ENCODE measurements around the gene TAF11L12.
"Not testable (repeated sequence)": the region's sequence is repeated elsewhere in the genome, so short reads cannot be mapped to it uniquely, and the experiment has no call there.

Gene TAF11L12

DNA sequence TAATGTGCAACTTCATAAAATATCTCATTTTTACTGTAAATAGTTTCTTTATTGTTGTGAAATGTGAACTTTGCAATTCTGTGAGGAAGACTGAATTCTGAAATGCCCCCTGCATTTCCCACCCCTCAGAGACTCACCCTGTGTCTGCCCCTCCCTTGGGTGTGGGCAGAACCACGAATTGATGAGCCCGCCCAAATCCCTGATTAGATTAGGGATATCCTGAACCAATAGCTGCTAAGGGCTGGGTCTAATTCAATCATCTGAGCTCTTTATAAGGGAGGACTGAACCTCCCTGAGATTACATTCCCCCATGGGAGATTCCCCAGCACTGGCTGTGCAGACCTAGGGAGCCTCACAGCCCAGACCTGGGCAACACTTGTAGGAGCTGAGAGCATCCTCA, at the start of gene TAF11L12:
Gene TAF11L12, plus strand, starts transcription at position 301 of the 400 bp plus-strand sequence.
- not testable (repeated sequence) for DNase-seq (ENCODE audit: low read depth in 2 of 2)

- DNase-seq (ENCODE audit: low read depth in 2 of 2): not testable (repeated sequence)
Measured at GRCh38 chr5:17585658-17586057, 24.5 kb upstream of the TAF11L12 start, which contains the start of gene TAF11L7. TAF11L7 (minus strand) TSS chr5:17585758.

GRCh38 chr5:17590860-17591259, 19.3 kb upstream of the TAF11L12 start, which contains the start of gene TAF11L8:
TAF11L8 (minus strand) TSS chr5:17590960.
- not testable (repeated sequence) for DNase-seq (ENCODE audit: low read depth in 2 of 2)

DNA sequence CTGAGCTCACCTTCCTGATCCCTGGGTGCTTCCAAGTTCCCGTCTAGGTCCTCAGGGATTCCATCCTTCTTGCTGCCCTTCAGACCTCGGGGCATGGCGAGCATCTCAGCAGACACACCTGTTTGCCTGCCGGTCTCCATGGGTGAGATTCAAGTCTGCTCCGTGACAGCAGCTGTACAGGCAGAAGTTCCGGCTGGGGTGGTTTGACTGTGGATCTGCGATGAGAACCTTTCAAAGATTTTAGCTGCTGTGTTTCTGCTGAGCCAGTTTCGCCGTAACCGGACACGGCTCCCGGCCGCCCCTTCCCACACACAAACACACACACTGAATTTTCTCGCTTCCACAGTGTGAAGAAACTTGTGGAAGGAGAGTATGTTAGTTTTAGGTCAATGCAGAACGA, 15.9 kb upstream of the TAF11L12 start, which contains the start of gene TAF11L9:
Gene TAF11L9, minus strand, starts transcription at position 140 of the 400 bp plus-strand sequence.
- not testable (repeated sequence) for DNase-seq (ENCODE audit: low read depth in 2 of 2)

- DNase-seq (ENCODE audit: low read depth in 2 of 2): not testable (repeated sequence)
Measured at GRCh38 chr5:17597728-17598127, 12.5 kb upstream of the TAF11L12 start, which contains the start of gene TAF11L10. TAF11L10 (minus strand) TSS chr5:17597828.

DNA sequence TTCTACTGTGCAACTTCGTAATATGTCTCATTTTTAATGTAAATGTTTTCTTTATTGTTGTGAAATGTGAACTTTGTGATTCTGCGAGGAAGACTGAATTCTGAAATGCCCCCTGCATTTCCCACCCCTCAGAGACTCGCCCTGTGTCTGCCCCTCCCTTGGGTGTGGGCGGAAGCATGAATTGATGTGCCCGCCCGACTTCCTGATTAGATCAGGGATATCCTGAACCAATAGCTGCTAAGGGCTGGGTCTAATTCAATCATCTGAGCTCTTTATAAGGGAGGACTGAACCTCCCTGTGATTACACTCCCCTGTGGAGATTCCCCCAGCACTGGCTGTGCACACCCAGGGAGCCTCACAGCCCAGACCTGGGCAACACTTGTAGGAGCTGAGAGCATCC, 6.3 kb upstream of the TAF11L12 start, which contains the start of gene TAF11L11:
Gene TAF11L11, plus strand, starts transcription at position 304 of the 400 bp plus-strand sequence.
- not testable (repeated sequence) for DNase-seq (ENCODE audit: low read depth in 2 of 2)

GRCh38 chr5:17604951-17605350, 5.2 kb upstream of the TAF11L12 start:
- no peak for DNase-seq (ENCODE audit: low read depth in 2 of 2)

DNA sequence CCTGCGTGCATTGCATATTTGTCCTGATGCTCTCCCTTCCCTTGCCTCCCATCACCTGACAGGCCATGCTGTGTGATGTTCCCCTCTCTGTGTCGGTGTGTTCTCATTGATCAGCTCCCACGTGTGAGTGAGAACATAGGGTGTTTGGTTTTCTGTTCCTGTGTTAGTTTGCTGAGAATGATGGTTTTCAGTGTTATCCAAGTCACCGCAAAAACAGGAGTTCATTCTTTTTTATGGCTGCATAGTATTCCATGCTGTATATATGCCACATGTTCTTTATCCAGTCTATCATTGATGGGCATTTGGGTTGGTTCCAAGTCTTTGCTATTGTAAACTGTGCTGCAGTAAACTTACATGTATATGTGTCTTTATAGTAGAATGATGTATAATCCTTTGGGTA, 2.7 kb upstream of the TAF11L12 start:
- not testable (repeated sequence) for DNase-seq (ENCODE audit: low read depth in 2 of 2)

DNA sequence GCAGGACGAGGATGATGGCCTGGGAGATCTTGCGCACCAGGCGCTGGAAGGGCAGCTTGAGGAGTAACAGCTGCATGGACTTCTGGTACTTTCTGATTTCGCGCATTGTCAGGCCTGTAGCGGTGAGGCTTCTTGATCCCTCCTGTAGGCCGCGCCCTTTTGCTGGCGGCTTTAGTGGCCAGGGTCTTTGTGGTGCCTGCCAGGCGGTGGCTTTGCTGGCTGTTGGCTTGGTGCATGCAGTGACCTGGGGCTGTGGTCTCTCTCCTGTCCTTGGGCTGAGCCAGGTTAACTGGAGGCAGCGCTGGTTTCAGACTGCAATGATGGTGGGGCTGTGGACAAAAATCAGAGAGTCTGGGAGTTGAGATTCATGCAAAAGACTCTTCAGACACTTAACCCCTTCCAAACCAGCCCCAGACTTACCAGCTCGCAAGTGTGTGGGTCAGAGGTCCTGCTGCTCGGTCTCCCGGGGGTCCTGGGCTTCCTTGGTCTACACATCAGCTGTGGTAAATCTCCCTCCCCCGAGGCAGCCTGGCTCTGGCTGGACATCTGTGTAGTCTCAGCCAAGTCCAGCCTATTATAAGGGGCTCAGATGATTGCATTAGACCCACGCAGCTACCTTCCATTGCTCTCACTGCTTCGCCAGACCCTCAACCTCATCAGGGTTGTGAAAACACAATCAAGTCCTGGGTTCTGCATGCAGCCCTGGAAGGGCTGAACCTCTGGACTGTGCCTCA, 4.8 kb downstream of the TAF11L12 start:
- DNase-seq (ENCODE audit: low read depth in 2 of 2): no peak

DNA sequence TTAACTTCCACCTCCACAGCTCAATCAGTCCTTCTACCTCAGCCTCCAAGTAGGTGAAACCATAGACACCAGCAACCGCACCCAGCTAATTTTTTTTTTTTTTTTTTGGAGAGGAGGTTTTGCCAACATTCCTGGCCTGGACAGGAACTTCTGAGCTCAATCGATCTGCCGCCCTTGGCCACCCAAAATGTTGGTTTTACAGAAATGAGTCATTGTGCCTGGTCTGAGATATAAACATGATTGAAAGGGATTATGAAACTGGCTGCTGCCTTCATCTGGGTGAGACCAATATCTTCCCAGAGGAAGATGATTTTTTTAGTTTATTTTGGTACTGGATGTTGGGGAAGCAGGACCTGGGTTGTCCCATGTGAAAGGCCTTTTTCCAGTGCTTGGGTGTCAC, 9.2 kb downstream of the TAF11L12 start:
- no peak for DNase-seq (ENCODE audit: low read depth in 2 of 2)

DNA sequence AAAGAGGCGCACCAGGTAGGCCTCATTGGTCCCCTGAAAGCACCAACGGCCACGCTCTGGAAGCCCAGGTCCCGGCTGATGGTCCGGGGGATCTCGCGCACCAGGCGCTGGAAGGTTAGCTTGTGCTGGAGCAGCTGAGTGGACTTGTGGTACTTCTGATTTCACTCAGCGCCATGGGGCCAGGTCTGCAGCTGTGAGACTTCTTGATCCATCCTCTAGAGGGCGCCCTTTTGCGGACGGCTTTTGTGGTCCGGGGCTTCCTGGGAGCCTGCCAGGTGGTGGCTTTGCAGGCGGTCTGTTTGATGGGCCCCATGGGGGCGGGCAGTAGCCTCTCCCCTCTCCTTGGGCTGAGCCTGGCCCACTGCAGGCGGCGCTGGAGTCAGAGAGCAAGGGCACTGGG, 10.4 kb downstream of the TAF11L12 start:
- no peak for DNase-seq (ENCODE audit: low read depth in 2 of 2)

GRCh38 chr5:17625686-17626085, 15.5 kb downstream of the TAF11L12 start:
- no peak for DNase-seq (ENCODE audit: low read depth in 2 of 2)

- DNase-seq (ENCODE audit: low read depth in 2 of 2): not testable (repeated sequence)
Measured at GRCh38 chr5:17631788-17632187, 21.6 kb downstream of the TAF11L12 start, which contains the start of gene TAF11L13. TAF11L13 (plus strand) TSS chr5:17632088.

DNA sequence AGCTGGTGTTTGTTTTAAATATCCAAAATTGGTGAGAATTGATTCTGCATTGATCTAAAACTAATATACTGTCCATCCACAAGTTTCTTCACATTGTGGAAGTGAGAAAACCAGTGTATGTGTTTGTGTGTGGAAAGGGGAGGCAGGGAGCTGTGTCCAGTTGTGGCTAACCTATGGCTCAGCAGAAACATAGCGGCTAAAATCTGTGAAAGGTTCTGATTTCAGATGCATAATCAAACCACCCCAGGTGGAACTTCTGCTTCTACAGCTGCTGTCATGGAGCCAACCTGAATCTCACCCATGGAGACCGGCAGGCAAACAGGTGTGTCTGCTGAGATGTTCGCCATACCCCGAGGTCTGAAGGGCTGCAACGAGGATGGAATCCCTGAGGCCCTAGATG, 24.0 kb downstream of the TAF11L12 start, which contains the start of gene TAF11L14:
Gene TAF11L14, plus strand, starts transcription at position 301 of the 400 bp plus-strand sequence.
- no peak for DNase-seq (ENCODE audit: low read depth in 2 of 2)

DNA sequence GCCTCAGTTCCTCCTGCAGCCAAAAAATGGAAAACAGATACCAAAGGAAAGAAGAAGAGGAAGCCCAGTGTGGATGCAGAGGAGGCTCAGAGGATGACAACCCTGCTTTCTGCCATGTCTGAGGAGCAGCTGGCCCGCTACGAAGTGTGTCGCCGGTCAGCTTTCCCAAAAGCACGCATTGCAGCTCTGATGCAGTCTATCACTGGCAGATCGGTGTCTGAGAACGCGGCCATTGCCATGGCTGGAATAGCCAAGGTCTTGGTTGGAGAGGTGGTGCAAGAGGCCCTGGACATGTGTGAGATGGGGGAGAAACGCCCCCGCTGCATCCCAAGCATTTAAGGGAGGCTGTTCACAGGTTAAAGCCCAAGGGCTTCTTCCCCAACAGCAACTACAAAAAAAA, 39.0 kb downstream of the TAF11L12 start:
- DNase-seq (ENCODE audit: low read depth in 2 of 2): not testable (repeated sequence)

DNA sequence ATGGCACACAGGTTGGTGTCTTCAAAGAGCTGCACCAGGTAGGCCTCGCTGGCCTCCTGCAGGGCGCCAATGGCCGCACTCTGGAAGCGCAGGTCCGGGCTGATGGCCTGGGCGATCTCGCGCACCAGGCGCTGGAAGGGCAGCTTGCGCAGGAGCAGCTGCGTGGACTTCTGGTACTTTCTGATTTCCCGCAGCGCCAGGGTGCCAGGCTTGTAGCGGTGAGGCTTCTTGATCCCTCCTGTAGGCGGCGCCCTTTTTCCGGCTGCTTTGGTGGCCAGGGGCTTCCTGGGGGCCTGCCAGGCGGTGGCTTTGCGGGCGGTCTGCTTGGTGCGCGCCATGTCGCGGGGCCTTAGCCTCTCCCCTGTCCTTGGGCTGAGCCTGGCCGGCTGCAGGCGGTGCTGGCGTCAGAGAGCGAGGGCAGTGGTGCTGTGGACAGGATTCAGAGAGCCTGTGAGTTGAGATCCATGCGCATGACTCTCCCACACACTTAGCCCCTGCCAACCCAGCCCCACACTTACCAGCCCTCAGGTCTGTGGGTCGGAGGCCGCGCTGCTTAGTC, 45.1 kb downstream of the TAF11L12 start:
- DNase-seq (ENCODE audit: low read depth in 2 of 2): not testable (repeated sequence)

- no peak for DNase-seq (ENCODE audit: low read depth in 2 of 2)
Measured at GRCh38 chr5:17655921-17656320, 45.7 kb downstream of the TAF11L12 start.

Measured in fibroblast of skin of left quadriceps (primary cell).